Measurements from ENCODE around the gene PDGFB. TPM values are rescaled to one million over a fixed set of nuclear protein-coding genes. Genes with fewer than 3 reads are reported as not detected.

Gene PDGFB
- total and polyA plus RNA-seq, 9 of the 15 experiments (the other 6 are each of a cell fraction or from before 2014, with no cell fraction given) = 0.07 to 4.0 (median 0.48) TPM; not detected in 1

GRCh38 chr22:39246690-39247332 is 2.0 kb upstream of the PDGFB start (continued):
- TF ChIP-seq ZBTB40 (IDR thresholded peaks at IDR 0.05) = no peak
- TF ChIP-seq ZBTB40 (CRISPR knock-in tag; IDR thresholded peaks at IDR 0.05) = no peak
- TF ChIP-seq, protein P1, sequence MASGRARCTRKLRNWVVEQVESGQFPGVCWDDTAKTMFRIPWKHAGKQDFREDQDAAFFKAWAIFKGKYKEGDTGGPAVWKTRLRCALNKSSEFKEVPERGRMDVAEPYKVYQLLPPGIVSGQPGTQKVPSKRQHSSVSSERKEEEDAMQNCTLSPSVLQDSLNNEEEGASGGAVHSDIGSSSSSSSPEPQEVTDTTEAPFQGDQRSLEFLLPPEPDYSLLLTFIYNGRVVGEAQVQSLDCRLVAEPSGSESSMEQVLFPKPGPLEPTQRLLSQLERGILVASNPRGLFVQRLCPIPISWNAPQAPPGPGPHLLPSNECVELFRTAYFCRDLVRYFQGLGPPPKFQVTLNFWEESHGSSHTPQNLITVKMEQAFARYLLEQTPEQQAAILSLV (tag; IDR thresholded peaks at IDR 0.05) = no peak
- TF ChIP-seq SOX6 (IDR thresholded peaks at IDR 0.05) = peak; percentile 77
- TF ChIP-seq, protein P2, sequence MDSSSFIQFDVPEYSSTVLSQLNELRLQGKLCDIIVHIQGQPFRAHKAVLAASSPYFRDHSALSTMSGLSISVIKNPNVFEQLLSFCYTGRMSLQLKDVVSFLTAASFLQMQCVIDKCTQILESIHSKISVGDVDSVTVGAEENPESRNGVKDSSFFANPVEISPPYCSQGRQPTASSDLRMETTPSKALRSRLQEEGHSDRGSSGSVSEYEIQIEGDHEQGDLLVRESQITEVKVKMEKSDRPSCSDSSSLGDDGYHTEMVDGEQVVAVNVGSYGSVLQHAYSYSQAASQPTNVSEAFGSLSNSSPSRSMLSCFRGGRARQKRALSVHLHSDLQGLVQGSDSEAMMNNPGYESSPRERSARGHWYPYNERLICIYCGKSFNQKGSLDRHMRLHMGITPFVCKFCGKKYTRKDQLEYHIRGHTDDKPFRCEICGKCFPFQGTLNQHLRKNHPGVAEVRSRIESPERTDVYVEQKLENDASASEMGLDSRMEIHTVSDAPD (CRISPR knock-in tag; IDR thresholded peaks at IDR 0.05) = no peak
- no peak for TF ChIP-seq HMGN3 (IDR thresholded peaks at IDR 0.05; ENCODE audit: borderline replicate concordance, extremely low read depth, insufficient read length, low read depth, low read length)
- TF ChIP-seq KHSRP (IDR thresholded peaks at IDR 0.05) = no peak
- no peak for TF ChIP-seq TEAD1 (CRISPR knock-in tag; IDR thresholded peaks at IDR 0.05)
- no peak for TF ChIP-seq ZNF584 (CRISPR knock-in tag; IDR thresholded peaks at IDR 0.05; ENCODE audit: low read depth)
- no peak for TF ChIP-seq ZNF551 (CRISPR knock-in tag; IDR thresholded peaks at IDR 0.05)
- no peak for TF ChIP-seq ZBTB1 (CRISPR knock-in tag; IDR thresholded peaks at IDR 0.05; ENCODE audit: borderline replicate concordance, low read depth)
- TF ChIP-seq E2F3 (CRISPR knock-in tag; IDR thresholded peaks at IDR 0.05) = no peak
- peak; percentile 35; the same call in 1 of the 2 replicates for TF ChIP-seq PKNOX1 (IDR thresholded peaks at IDR 0.05)
- no peak for TF ChIP-seq BACH1 (tag; IDR thresholded peaks at IDR 0.05)

All from K562 (cell line).